GM18858 (cell line): Measurements from ENCODE around the gene CBY1.

Experiments used
- ATAC-seq: cut with Tn5 transposase; IDR thresholded peaks from one replicate; pipeline ENCODE4 v1.9.1; 2021; ENCODE audit not compliant: unreplicated experiment

Gene CBY1

GRCh38 chr22:38645430-38645829 lies 11.0 kb upstream of the CBY1 start:
- no peak for ATAC-seq

- no peak for ATAC-seq
These were observed 6.5 kb upstream of the CBY1 start for GRCh38 chr22:38649841-38650522.

- ATAC-seq = no peak
These were observed 3.6 kb upstream of the CBY1 start for GRCh38 chr22:38652859-38653258.

DNA sequence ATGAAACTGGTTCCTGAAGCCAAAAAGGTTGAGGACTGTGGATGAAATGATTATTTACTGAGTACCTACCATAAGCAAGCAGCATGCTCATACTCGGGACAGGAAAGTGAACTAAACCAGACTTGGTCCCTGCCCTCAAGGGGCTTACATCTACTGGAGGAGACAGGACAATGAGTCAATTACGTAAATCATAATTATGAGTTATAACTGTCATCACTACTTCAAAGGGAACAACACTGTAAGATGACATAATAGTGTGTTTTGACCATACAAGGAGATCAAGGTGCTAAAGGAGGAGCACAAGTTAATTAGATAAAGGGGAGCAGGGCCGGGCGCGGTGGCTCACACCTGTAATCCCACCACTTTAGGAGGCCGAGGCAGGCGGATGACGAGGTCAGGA lies 2.7 kb upstream of the CBY1 start:
- no peak for ATAC-seq

DNA sequence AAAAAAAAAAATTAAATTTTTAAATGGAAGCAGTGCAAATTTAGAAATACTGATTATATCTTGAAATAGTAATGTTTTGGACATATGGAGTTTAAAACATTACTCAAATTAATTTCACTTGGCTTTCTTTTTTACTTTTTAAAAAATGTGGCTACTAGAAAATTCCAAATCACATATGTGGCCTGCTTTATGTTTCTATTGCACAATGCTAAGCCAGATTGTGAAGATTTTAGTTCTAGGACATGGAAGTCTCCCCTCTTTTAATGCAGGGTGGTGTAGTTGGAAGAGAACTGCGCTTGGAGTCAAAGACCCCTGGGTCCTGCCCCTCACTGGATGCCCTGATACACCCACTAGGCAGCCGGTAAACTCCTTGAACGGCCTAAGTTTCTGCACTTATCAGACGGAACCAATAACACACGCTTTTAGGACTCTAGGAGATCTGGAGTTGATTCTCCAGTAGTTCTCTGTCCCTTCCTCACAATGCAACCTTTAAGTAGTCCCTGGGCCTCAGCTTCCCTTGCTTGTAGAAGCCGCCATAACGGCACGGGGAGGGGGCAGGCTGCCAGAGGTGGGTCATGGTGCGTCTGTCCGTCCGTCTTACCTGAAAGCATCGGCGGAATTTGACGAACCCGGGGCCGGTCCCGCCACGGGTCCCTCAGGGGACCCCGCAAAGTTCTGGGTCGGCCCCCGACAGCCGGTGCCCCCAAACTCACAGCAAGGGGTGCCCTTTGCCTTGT lies 751 bp upstream of the CBY1 start:
- ATAC-seq = no peak

DNA sequence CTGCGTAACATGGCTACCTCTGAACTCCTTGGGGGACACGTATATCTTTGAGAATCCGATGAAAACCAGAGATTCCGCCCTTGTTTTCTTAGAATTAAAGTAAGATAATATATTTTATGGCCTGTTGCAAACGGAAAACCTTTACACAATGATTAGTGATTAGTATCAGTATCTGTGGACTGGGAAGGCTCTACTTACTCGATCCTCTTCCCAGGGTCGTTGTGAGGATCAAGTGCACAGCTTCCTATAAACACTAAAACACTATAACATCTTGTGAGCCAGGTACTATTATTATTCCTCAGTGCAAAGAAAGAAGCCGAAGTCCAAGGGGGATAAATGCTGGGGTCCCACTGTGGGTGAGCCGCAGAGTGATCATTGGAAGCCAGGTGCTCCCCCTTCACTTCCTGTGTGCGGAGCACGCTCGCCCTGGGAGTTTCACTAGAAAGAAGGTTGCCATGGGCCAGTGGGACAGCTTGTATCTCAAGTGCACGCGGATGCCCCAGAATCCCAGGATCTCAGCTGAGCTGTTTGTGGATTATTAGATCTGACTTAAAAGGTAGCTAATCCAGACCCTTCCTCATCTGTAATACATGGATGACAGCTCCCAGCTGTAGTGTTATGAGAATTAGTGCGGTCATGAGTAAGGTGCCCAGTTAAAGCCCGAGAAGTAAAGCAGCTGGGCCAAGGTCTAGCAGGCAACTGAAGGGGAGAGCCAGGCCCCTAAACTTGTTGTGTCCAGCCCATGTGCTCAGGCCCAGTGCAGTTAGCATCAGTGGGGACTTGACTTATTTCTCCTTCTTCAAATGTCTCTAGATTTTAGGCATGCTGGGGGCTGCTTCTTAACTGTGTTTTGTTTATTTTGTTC lies 839 bp downstream of the CBY1 start:
- ATAC-seq = no peak

DNA sequence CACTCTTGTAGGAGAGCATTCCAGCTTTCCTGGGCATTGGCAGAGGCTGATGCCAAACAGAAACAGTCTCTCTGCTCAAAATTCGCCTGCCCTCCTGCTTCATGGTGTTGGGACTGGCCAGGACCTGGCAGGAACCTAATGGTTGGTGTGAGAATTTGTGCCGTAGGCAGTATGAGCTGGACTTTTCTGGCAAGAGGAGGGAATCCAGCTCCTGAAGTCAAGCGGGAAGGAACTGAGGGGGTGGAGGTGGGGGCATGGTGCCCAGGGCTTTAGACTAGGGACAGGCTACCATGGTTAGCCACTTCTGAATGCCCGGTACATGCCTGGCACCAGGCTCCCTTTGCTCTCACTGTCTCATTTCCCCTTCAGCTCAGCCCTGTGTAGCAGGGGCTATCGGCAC lies 18.4 kb downstream of the CBY1 start:
- no peak for ATAC-seq

- no peak for ATAC-seq
These were observed 19.4 kb downstream of the CBY1 start for GRCh38 chr22:38675833-38676232.

DNA sequence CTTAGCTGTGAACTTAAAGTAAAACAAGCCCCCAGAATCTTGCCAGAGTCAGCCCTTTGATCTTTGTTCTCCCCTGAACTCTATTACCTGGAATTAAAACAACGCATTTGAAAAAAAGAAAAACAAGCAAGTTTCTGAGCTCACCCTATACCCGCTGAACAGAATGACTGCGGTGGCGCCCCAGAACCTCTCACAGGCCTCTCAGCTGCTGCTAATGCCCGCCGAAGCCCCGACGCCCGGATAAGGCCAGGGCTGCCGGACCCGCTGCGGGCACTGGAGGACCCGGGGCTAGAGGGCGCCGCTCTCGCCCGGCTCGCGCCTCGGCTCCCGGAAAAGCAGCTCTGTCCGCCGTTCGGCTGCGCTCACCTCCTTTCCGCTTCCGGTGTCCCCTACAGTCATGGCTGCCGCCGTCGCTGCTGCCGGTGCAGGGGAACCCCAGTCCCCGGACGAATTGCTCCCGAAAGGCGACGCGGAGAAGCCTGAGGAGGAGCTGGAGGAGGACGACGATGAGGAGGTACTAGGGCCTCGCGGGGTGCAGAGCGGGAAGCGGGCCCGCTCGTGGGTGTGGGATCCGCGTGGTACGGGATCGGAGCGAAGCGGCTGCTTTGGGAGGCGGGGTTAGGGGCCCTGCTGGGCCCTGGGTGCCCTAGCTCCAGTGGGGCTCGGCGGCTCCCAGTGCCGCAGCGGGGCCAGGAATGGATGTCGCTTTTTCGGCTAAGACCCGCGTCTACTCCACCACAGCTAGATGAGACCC lies 25.3 kb downstream of the CBY1 start, which contains the start of gene TOMM22:
TSS of gene TOMM22 (plus strand) at position 376 of the 754 bp plus-strand sequence. CDS start at position 398, 22 bp downstream.
- no peak for ATAC-seq

DNA sequence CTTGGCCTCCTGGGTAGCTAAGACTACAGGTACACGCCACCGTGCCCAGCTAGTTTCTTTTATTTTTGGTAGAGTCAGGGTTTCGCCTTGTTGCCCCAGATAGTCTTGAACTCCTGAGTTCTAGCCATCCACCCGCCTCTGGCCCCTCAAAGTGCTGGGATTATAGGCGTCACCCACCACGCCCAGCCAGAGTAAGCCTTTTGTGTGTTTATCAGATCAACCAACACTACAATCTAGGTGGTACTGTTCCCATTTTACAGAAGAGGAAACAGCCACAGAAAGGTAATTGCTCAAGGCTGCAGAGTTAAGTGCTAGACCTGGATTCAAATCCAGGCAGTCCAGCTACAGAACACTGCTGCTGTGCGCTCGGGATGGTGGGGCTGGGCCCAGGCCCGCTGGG lies 28.5 kb downstream of the CBY1 start:
- no peak for ATAC-seq

GRCh38 chr22:38685761-38686160 lies 29.3 kb downstream of the CBY1 start:
- ATAC-seq = no peak

GRCh38 chr22:38689651-38690050 lies 33.2 kb downstream of the CBY1 start:
- ATAC-seq = no peak

GRCh38 chr22:38694049-38694448 lies 37.6 kb downstream of the CBY1 start:
- no peak for ATAC-seq

- no peak for ATAC-seq
These were observed 38.5 kb downstream of the CBY1 start for GRCh38 chr22:38694940-38695339.

GRCh38 chr22:38696606-38697424 lies 40.4 kb downstream of the CBY1 start:
- no peak for ATAC-seq

GRCh38 chr22:38697425-38698089 lies 41.1 kb downstream of the CBY1 start:
- no peak for ATAC-seq

DNA sequence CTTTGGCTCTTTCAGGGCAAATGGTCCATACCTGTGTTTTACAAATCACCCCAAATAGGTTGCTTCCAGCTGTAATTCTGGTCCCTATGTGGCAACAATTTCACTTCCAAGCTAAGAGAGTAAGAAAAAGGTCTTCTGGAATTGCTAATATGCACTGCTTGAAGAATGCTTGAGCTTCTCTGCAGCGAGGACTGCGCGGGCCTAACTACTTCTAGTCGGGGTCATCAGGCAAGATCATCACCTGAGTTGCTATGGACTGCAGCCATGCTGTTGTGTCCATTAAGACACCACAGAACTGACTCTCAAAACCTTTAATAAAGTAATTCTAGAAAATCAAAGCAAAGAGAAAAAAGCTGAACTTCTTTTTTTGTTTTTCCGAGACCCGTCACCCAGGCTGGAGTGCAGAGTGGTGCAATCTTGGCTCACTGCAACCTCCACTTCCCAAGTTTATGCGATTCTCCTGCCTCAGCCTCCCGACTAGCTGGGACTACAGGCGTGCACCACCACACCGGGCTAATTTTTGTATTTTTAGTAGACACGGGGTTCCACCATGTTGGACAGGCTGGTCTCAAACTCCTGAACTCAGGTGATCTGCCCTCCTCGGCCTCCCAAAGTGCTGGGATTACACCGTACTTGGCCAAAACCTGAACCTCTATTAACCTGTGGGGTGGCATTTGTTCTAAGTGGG lies 42.1 kb downstream of the CBY1 start:
- no peak for ATAC-seq

DNA sequence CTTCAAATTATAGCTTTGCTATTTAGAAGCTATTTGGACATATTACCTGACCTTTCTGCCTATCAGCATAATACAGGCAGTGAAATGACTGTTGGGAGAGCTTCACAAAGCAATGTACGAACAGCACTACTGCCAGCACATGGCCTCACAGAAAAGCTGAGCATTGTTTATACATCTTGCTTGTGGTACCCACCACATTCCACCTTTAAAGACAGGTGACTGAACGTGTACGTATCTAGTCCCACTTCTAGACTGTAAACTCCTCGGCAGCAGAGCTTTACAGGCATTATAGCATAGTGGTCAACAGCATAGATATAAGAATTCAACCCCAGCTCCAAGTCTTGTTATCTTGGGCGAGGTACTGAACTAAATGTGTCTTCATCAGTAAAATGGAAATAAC lies 42.7 kb downstream of the CBY1 start:
- no peak for ATAC-seq

- ATAC-seq = no peak
These were observed 43.3 kb downstream of the CBY1 start for GRCh38 chr22:38699784-38700183.
